ENCODE data around the gene SLAMF6.

Gene SLAMF6

GRCh38 chr1:160465123-160465522, 57.9 kb downstream of the SLAMF6 start:
- Histone ChIP-seq H3K4me3 (ENCODE audit: low read depth in 1 of 2, low read length in 1 of 2) (no peak overlapping the region), H3K27ac (no peak overlapping the region)
- TF ChIP-seq CTCF (IDR thresholded peaks at IDR 0.05), result no peak

GRCh38 chr1:160460683-160461287, 62.3 kb downstream of the SLAMF6 start:
- Histone ChIP-seq H3K36me3 (no peaks in the 10 kb centered on the region), H3K27me3 (no peaks in the 10 kb centered on the region), H3K9me3 (no peaks in the 10 kb centered on the region), H3K4me1 (ENCODE audit: control insufficient read depth in 1 of 2, insufficient read depth in 1 of 2, low read depth in 1 of 2, low read length in 1 of 2) (no peaks in the 10 kb centered on the region), H3K4me3 (ENCODE audit: low read depth in 1 of 2, low read length in 1 of 2) (no peak overlapping the region), H3K27ac (no peak overlapping the region)
- no peak for TF ChIP-seq CTCF (IDR thresholded peaks at IDR 0.05)

More at GRCh38 chr1:160465123-160465522, 57.9 kb downstream of the SLAMF6 start:
- Histone ChIP-seq H3K4me1 (ENCODE audit: control insufficient read depth in 1 of 2, insufficient read depth in 1 of 2, low read depth in 1 of 2, low read length in 1 of 2) (no peaks in the 10 kb centered on the region), H3K9me3 (no peaks in the 10 kb centered on the region), H3K36me3 (no peaks in the 10 kb centered on the region), H3K27me3 (no peaks in the 10 kb centered on the region)

- Histone ChIP-seq H3K4me1 (ENCODE audit: control insufficient read depth in 1 of 2, insufficient read depth in 1 of 2, low read depth in 1 of 2, low read length in 1 of 2) (no peaks in the 10 kb centered on the region), H3K4me3 (ENCODE audit: low read depth in 1 of 2, low read length in 1 of 2) (no peak overlapping the region), H3K9me3 (no peaks in the 10 kb centered on the region), H3K27ac (no peak overlapping the region), H3K27me3 (no peaks in the 10 kb centered on the region), H3K36me3 (no peaks in the 10 kb centered on the region)
- TF ChIP-seq CTCF (IDR thresholded peaks at IDR 0.05), result no peak
Observed at GRCh38 chr1:160460214-160460642, 62.8 kb downstream of the SLAMF6 start.

- no peak for TF ChIP-seq CTCF (IDR thresholded peaks at IDR 0.05)
- Histone ChIP-seq H3K36me3 (no peaks in the 10 kb centered on the region), H3K27me3 (no peaks in the 10 kb centered on the region), H3K27ac (no peak overlapping the region), H3K9me3 (no peaks in the 10 kb centered on the region), H3K4me1 (ENCODE audit: control insufficient read depth in 1 of 2, insufficient read depth in 1 of 2, low read depth in 1 of 2, low read length in 1 of 2) (no peaks in the 10 kb centered on the region), H3K4me3 (ENCODE audit: low read depth in 1 of 2, low read length in 1 of 2) (no peak overlapping the region)
Observed at GRCh38 chr1:160459687-160460086, 63.4 kb downstream of the SLAMF6 start.

DNA sequence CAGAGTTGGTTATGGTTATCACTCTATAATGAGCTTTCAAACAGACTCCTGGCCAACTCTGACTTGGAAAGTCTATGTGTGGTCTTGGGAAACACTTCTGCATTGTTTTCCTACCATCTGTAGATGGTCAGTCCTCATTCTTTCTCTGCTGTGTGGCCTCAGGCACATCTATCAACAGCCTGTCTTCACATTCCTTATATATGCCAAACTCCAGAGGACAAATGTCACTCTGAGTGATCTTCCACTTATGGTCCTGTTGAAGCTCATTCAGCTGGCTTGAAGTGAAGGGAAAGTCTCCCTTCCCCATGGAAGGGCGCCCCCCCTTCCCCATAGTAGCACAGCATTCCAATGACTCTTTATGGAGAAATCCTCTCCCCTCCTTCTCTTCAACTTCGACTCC, 64.0 kb downstream of the SLAMF6 start:
- H3K36me3 ChIP-seq, result no peaks in the 10 kb centered on the region
- H3K27ac ChIP-seq, result no peak overlapping the region
- H3K9me3 ChIP-seq, result no peaks in the 10 kb centered on the region
- H3K4me3 ChIP-seq (ENCODE audit: low read depth in 1 of 2, low read length in 1 of 2), result no peak overlapping the region
- H3K27me3 ChIP-seq, result no peaks in the 10 kb centered on the region
- no peak for TF ChIP-seq CTCF (IDR thresholded peaks at IDR 0.05)
- H3K4me1 ChIP-seq (ENCODE audit: control insufficient read depth in 1 of 2, insufficient read depth in 1 of 2, low read depth in 1 of 2, low read length in 1 of 2), result no peaks in the 10 kb centered on the region

- Histone ChIP-seq H3K36me3 (no peaks in the 10 kb centered on the region), H3K9me3 (no peaks in the 10 kb centered on the region), H3K4me1 (ENCODE audit: control insufficient read depth in 1 of 2, insufficient read depth in 1 of 2, low read depth in 1 of 2, low read length in 1 of 2) (no peaks in the 10 kb centered on the region), H3K4me3 (ENCODE audit: low read depth in 1 of 2, low read length in 1 of 2) (no peak overlapping the region), H3K27ac (no peak overlapping the region), H3K27me3 (no peaks in the 10 kb centered on the region)
- no peak for TF ChIP-seq CTCF (IDR thresholded peaks at IDR 0.05)
Observed at GRCh38 chr1:160455153-160455517, 67.9 kb downstream of the SLAMF6 start.
